H1 (cell line): ENCODE results near the gene GRM5. TPM values are rescaled to one million over a fixed set of nuclear protein-coding genes. Genes with fewer than 3 reads are reported as not detected.

Experiments
- CTCF ChIA-PET: fragments of 300-600 bp; sonication (Branson Sonifier 250); formaldehyde crosslinking; loops from one replicate; lab custom pipeline; 2021; ENCODE audit not compliant: partially characterized antibody; lab: Charles Lee
- POLR2A ChIA-PET: fragments of 300-600 bp; sonication (Branson Sonifier 250); formaldehyde crosslinking; loops from one replicate; lab custom pipeline; 2021; ENCODE audit warnings: inconsistent platforms; ENCODE audit not compliant: partially characterized antibody; lab: Charles Lee
- DNase-seq, 2 experiments: peaks; one replicate each; pipeline versions ENCODE4 v3.0.0 to v3.0.0-alpha.2; 2010 to 2022; ENCODE audit warnings: low spot score in 2 of 2, low read depth in 1 of 2, mixed read lengths in 1 of 2
- FAIRE-seq: peaks from 2 replicates; lab custom pipeline; 2011; peaks lifted over from hg19 to GRCh38; lab: Jason Lieb, UNC
- H2AFZ ChIP-seq: 2 replicates; pipeline ENCODE4 v1.8.1; 2012; ENCODE audit warnings: low read length, inconsistent platforms
- H2AK5ac ChIP-seq: 2 replicates; pipeline ENCODE4 v1.6.1; 2013; ENCODE audit warnings: low read depth, low read length
- H2BK120ac ChIP-seq: replicated peaks from 2 replicates; pipeline ENCODE3; 2013; ENCODE audit warnings: low read depth, low read length, inconsistent platforms
- H2BK12ac ChIP-seq: 2 replicates; pipeline ENCODE4 v1.6.1; 2013; ENCODE audit warnings: low read depth, low read length
- H2BK15ac ChIP-seq: 2 replicates; pipeline ENCODE4 v1.6.1; 2013; ENCODE audit warnings: low read length
- H2BK20ac ChIP-seq: 2 replicates; pipeline ENCODE4 v1.6.1; 2013; ENCODE audit warnings: low read length
- H2BK5ac ChIP-seq: 2 replicates; pipeline ENCODE4 v1.6.1; 2013; ENCODE audit warnings: low read depth, low read length
- H3K14ac ChIP-seq: 2 replicates; pipeline ENCODE4 v1.6.1; 2013; ENCODE audit warnings: inconsistent platforms; ENCODE audit not compliant: insufficient read length
- H3K18ac ChIP-seq: 2 replicates; pipeline ENCODE4 v1.6.1; 2013; ENCODE audit warnings: low read length; ENCODE audit errors: extremely low read depth
- H3K23ac ChIP-seq: 2 replicates; pipeline ENCODE4 v1.6.1; 2013; ENCODE audit warnings: inconsistent platforms; ENCODE audit not compliant: insufficient read length
- H3K23me2 ChIP-seq: 2 replicates; pipeline ENCODE4 v1.6.1; 2013; ENCODE audit warnings: low read depth, low read length
- H3K27ac ChIP-seq: 2 replicates; pipeline ENCODE4 v1.6.1; 2011; ENCODE audit warnings: low read depth, low read length, inconsistent platforms
- H3K27me3 ChIP-seq, 4 experiments: replicated peaks in 1 of 4; 1 replicate in 1 of 4; 2 replicates in 3 of 4; pipeline versions ENCODE4 v1.6.1 to v1.8.1; 2011 to 2013; ENCODE audit warnings: low read length in 3 of 4, mild to moderate bottlenecking in 3 of 4, inconsistent platforms in 2 of 4, mixed read lengths in 2 of 4, moderate library complexity in 1 of 4; ENCODE audit not compliant: control insufficient read depth in 3 of 4, insufficient read depth in 3 of 4; ENCODE audit errors: extremely low read depth in 1 of 4
- H3K36me3 ChIP-seq, 4 experiments: 2 replicates each; pipeline versions ENCODE4 v1.6.1 to v1.8.1; 2011 to 2013; ENCODE audit warnings: mild to moderate bottlenecking in 4 of 4, low read length in 3 of 4, moderate library complexity in 2 of 4, control low read depth in 1 of 4, inconsistent platforms in 1 of 4; ENCODE audit not compliant: insufficient read depth in 4 of 4, control insufficient read depth in 2 of 4
- H3K4ac ChIP-seq: replicated peaks from 2 replicates; pipeline ENCODE3; 2013; ENCODE audit warnings: low read length, low read depth, mixed read lengths, inconsistent platforms; ENCODE audit not compliant: insufficient read length
- H3K4me1 ChIP-seq, 4 experiments: replicated peaks in 1 of 4; 1 replicate in 1 of 4; 2 replicates in 3 of 4; pipeline versions ENCODE4 v1.6.1 to v1.8.1; 2011 to 2013; ENCODE audit warnings: low read length in 3 of 4, inconsistent platforms in 2 of 4, mixed read lengths in 1 of 4; ENCODE audit not compliant: insufficient read depth in 4 of 4, control insufficient read depth in 3 of 4
- H3K4me2 ChIP-seq, 2 experiments: 2 replicates each; pipeline versions ENCODE4 v1.6.1 to v1.8.1; 2011 to 2013; ENCODE audit warnings: low read depth in 2 of 2, low read length in 2 of 2, control low read depth in 1 of 2, inconsistent platforms in 1 of 2, mild to moderate bottlenecking in 1 of 2; ENCODE audit not compliant: insufficient read depth in 1 of 2
- H3K4me3 ChIP-seq, 4 experiments: fragments of 200-600, 300-600 bp in 1 of 4; sonication (generic), shearing (Covaris generic), sonication (Bioruptor Twin) in 1 of 4; 2 replicates each; pipeline versions ENCODE4 v1.5.1 to v1.8.1; 2011 to 2016; ENCODE audit warnings: low read length in 4 of 4, low read depth in 3 of 4, control low read depth in 2 of 4, inconsistent platforms in 2 of 4, mild to moderate bottlenecking in 2 of 4, mixed read lengths in 1 of 4, moderate library complexity in 1 of 4; ENCODE audit not compliant: insufficient read depth in 2 of 4; ENCODE audit errors: extremely low read depth in 1 of 4
- H3K56ac ChIP-seq: replicated peaks from 2 replicates; pipeline ENCODE3; 2013; ENCODE audit warnings: low read depth, mild to moderate bottlenecking, mixed read lengths, low read length, inconsistent platforms; ENCODE audit not compliant: insufficient read length
- H3K79me1 ChIP-seq: 2 replicates; pipeline ENCODE4 v1.6.1; 2013; ENCODE audit warnings: low read depth, low read length, control low read depth
- H3K79me2 ChIP-seq, 2 experiments: 2 replicates each; pipeline versions ENCODE4 v1.6.1 to v1.8.1; 2012 to 2013; ENCODE audit warnings: low read length in 2 of 2, mild to moderate bottlenecking in 2 of 2, inconsistent platforms in 1 of 2; ENCODE audit not compliant: insufficient read depth in 2 of 2, control insufficient read depth in 1 of 2
- H3K9ac ChIP-seq, 4 experiments: replicated peaks in 1 of 4; 1 replicate in 1 of 4; 2 replicates in 3 of 4; pipeline versions ENCODE4 v1.6.1 to v1.8.1; 2011 to 2013; ENCODE audit warnings: low read depth in 3 of 4, low read length in 3 of 4, control low read depth in 2 of 4, mild to moderate bottlenecking in 2 of 4, moderate library complexity in 2 of 4, inconsistent platforms in 1 of 4; ENCODE audit errors: extremely low read depth in 1 of 4
- H3K9me3 ChIP-seq, 2 experiments: 2 replicates each; pipeline versions ENCODE4 v1.6.1 to v1.8.1; 2012 to 2013; ENCODE audit warnings: mild to moderate bottlenecking in 2 of 2, moderate library complexity in 2 of 2, control low read depth in 1 of 2, inconsistent platforms in 1 of 2, low read depth in 1 of 2, low read length in 1 of 2, mixed read lengths in 1 of 2; ENCODE audit not compliant: insufficient read depth in 2 of 2
- H4K20me1 ChIP-seq, 2 experiments: replicated peaks in 1 of 2; 2 replicates each; pipeline versions ENCODE3 to v1.8.1; 2011 to 2013; ENCODE audit warnings: inconsistent platforms in 2 of 2, low read length in 2 of 2, mild to moderate bottlenecking in 1 of 2; ENCODE audit not compliant: insufficient read depth in 2 of 2, control insufficient read depth in 1 of 2
- H4K5ac ChIP-seq: 2 replicates; pipeline ENCODE4 v1.6.1; 2013; ENCODE audit warnings: low read length, low read depth, mixed read lengths, inconsistent platforms; ENCODE audit not compliant: insufficient read length
- H4K8ac ChIP-seq: 2 replicates; pipeline ENCODE4 v1.8.0; 2013; ENCODE audit warnings: mild to moderate bottlenecking, moderate library complexity, low read length, inconsistent platforms; ENCODE audit not compliant: insufficient read depth; ENCODE audit errors: extremely low read depth
- H4K91ac ChIP-seq: replicated peaks from 2 replicates; pipeline ENCODE3; 2013; ENCODE audit warnings: low read length, mixed read lengths, inconsistent platforms; ENCODE audit not compliant: insufficient read length
- WGBS, 2 experiments: shearing (Covaris generic) in 1 of 2; methylation state at CpG; one replicate each; pipeline versions ENCODE4 v1.1.6 to v1.1.7; 2013 to 2015; ENCODE audit warnings: low lambda C conversion rate in 2 of 2, mixed read lengths in 2 of 2, inconsistent platforms in 1 of 2, low coverage in 1 of 2, missing lambda C conversion rate in 1 of 2; ENCODE audit not compliant: insufficient replicate concordance in 2 of 2, insufficient coverage in 1 of 2, insufficient read length in 1 of 2; ENCODE audit errors: extremely low coverage in 1 of 2, missing lambda C conversion rate in 1 of 2; 5-methylcytosine and 5-hydroxymethylcytosine counted together
- polyA plus RNA-seq, 7 experiments: library from polyadenylated mRNA; depleted of rRNA in 3 of 7; stranded (reverse) in 5 of 7; unstranded in 2 of 7; fragments of >200 nt in 5 of 7; fragments of 200-250 nt in 2 of 7; gene quantifications; 1 replicate in 5 of 7; 2 replicates in 1 of 7; 4 replicates in 1 of 7; pipeline versions ENCODE4 v1.2.1 to v1.2.3, GENCODE V29; 2011 to 2013; ENCODE audit warnings: missing spikeins in 2 of 7, mixed read lengths in 2 of 7
- total RNA-seq: library from RNA; stranded (reverse); fragmentation: NEBNext Ultra II Directional; extraction: Animal tissue kit (Norgen Biotek cat#: 25700); gene quantifications from 2 replicates; pipeline ENCODE4 v1.2.1, GENCODE V29; 2021
- TF ChIP-seq, protein P1 (sequence below): fragments of 300-600 bp; sonication (generic); IDR thresholded peaks from 2 replicates; pipeline ENCODE4 v1.7.1; 2012; ENCODE audit warnings: low read length, moderate library complexity, mild to moderate bottlenecking, inconsistent platforms; ENCODE audit not compliant: insufficient replicate concordance

Gene GRM5
- total and polyA plus RNA-seq, 2 of the 8 experiments (the other 6 are each of a cell fraction or from before 2014, with no cell fraction given), result 0.15 to 0.43 TPM

DNA sequence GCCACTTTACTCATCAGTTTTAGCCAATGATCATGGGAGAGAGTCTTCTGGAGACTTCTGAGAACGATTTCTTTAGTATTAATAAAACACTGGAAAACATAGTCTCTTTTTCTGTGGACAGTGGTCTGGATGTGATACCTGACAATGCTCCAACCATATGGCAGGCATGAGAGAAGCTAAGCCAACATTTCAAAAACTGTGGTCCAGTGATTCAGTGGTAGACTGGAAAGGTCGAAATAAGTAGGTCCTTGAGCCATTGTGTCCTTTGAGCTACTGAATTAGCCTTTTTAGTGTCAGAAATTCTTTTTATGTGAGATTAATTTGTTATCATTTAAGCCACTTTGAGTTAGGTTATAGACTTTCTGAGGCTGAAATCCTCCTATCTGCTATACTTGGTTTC, 530.5 kb downstream of the GRM5 start:
- DNase-seq, result no peak
- Histone ChIP-seq H4K20me1 (no peaks in the 10 kb centered on the region), H3K36me3 (no peaks in the 10 kb centered on the region), H3K23me2 (no peaks in the 10 kb centered on the region), H3K23ac (no peak overlapping the region), H2AK5ac (no peak overlapping the region), H2BK12ac (no peak overlapping the region), H3K14ac (no peak overlapping the region), H3K9me3 (no peaks in the 10 kb centered on the region), H3K4me1 (no peaks in the 10 kb centered on the region), H3K18ac (no peak overlapping the region), H4K91ac (no peak overlapping the region), H3K9ac (no peak overlapping the region), H3K27me3 (no peaks in the 10 kb centered on the region), H2AFZ (no peak overlapping the region), H3K56ac (no peak overlapping the region), H2BK20ac (no peak overlapping the region), H3K27ac (no peak overlapping the region), H3K79me1 (no peaks in the 10 kb centered on the region), H3K79me2 (no peaks in the 10 kb centered on the region), H2BK5ac (no peak overlapping the region), H2BK120ac (no peak overlapping the region), H3K4me2 (no peak overlapping the region), H2BK15ac (no peak overlapping the region), H3K4ac (no peak overlapping the region), H4K8ac (no peak overlapping the region), H3K4me3 (no peak overlapping the region), H4K5ac (no peak overlapping the region)
- no peak for FAIRE-seq
- CTCF ChIA-PET, result no interaction called here
- WGBS, 2 experiments, result 83% methylated on average over 2 of the region's 2 CpGs; no CpG with 5 or more reads in 1 of the 2 experiments
- POLR2A ChIA-PET, result no interaction called here
- TF ChIP-seq, protein P1, sequence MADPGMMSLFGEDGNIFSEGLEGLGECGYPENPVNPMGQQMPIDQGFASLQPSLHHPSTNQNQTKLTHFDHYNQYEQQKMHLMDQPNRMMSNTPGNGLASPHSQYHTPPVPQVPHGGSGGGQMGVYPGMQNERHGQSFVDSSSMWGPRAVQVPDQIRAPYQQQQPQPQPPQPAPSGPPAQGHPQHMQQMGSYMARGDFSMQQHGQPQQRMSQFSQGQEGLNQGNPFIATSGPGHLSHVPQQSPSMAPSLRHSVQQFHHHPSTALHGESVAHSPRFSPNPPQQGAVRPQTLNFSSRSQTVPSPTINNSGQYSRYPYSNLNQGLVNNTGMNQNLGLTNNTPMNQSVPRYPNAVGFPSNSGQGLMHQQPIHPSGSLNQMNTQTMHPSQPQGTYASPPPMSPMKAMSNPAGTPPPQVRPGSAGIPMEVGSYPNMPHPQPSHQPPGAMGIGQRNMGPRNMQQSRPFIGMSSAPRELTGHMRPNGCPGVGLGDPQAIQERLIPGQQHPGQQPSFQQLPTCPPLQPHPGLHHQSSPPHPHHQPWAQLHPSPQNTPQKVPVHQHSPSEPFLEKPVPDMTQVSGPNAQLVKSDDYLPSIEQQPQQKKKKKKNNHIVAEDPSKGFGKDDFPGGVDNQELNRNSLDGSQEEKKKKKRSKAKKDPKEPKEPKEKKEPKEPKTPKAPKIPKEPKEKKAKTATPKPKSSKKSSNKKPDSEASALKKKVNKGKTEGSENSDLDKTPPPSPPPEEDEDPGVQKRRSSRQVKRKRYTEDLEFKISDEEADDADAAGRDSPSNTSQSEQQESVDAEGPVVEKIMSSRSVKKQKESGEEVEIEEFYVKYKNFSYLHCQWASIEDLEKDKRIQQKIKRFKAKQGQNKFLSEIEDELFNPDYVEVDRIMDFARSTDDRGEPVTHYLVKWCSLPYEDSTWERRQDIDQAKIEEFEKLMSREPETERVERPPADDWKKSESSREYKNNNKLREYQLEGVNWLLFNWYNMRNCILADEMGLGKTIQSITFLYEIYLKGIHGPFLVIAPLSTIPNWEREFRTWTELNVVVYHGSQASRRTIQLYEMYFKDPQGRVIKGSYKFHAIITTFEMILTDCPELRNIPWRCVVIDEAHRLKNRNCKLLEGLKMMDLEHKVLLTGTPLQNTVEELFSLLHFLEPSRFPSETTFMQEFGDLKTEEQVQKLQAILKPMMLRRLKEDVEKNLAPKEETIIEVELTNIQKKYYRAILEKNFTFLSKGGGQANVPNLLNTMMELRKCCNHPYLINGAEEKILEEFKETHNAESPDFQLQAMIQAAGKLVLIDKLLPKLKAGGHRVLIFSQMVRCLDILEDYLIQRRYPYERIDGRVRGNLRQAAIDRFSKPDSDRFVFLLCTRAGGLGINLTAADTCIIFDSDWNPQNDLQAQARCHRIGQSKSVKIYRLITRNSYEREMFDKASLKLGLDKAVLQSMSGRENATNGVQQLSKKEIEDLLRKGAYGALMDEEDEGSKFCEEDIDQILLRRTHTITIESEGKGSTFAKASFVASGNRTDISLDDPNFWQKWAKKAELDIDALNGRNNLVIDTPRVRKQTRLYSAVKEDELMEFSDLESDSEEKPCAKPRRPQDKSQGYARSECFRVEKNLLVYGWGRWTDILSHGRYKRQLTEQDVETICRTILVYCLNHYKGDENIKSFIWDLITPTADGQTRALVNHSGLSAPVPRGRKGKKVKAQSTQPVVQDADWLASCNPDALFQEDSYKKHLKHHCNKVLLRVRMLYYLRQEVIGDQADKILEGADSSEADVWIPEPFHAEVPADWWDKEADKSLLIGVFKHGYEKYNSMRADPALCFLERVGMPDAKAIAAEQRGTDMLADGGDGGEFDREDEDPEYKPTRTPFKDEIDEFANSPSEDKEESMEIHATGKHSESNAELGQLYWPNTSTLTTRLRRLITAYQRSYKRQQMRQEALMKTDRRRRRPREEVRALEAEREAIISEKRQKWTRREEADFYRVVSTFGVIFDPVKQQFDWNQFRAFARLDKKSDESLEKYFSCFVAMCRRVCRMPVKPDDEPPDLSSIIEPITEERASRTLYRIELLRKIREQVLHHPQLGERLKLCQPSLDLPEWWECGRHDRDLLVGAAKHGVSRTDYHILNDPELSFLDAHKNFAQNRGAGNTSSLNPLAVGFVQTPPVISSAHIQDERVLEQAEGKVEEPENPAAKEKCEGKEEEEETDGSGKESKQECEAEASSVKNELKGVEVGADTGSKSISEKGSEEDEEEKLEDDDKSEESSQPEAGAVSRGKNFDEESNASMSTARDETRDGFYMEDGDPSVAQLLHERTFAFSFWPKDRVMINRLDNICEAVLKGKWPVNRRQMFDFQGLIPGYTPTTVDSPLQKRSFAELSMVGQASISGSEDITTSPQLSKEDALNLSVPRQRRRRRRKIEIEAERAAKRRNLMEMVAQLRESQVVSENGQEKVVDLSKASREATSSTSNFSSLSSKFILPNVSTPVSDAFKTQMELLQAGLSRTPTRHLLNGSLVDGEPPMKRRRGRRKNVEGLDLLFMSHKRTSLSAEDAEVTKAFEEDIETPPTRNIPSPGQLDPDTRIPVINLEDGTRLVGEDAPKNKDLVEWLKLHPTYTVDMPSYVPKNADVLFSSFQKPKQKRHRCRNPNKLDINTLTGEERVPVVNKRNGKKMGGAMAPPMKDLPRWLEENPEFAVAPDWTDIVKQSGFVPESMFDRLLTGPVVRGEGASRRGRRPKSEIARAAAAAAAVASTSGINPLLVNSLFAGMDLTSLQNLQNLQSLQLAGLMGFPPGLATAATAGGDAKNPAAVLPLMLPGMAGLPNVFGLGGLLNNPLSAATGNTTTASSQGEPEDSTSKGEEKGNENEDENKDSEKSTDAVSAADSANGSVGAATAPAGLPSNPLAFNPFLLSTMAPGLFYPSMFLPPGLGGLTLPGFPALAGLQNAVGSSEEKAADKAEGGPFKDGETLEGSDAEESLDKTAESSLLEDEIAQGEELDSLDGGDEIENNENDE, result no peak
